HG02623 (cell line): ENCODE measurements around the gene TBPL1.

Source experiments
- ATAC-seq: cut with Tn5 transposase; IDR thresholded peaks from one replicate; pipeline ENCODE4 v1.9.1; 2021; ENCODE audit warnings: moderate library complexity; ENCODE audit not compliant: unreplicated experiment

Gene TBPL1

DNA sequence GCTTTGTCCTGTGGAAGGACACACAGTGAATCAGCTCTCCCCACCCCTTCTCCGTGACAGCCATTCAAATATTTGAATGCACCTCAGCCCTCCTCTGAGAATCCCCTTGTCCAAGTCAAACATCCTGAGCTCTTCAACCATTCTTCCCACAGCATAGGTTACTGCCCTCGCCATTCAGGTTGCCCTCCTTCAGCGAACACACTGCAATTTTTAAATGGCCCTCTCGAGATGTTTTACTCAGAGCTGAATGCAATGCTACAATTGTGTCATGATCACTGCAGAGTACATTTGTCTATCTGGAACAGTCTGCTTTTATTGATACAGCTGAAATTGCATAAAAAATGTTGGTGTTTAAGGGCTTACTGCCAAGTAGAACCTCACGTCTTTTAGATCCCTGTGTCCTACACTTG, 50.5 kb downstream of the TBPL1 start:
- ATAC-seq, result no peak

- ATAC-seq, result no peak
Observed at GRCh38 chr6:134004714-134005113, 51.7 kb downstream of the TBPL1 start.

GRCh38 chr6:134005800-134006199, 52.8 kb downstream of the TBPL1 start:
- no peak for ATAC-seq

- ATAC-seq, result no peak
Observed at GRCh38 chr6:134007077-134007476, 54.1 kb downstream of the TBPL1 start.

GRCh38 chr6:134009876-134010275, 56.9 kb downstream of the TBPL1 start:
- no peak for ATAC-seq

- no peak for ATAC-seq
Observed at GRCh38 chr6:134010400-134010799, 57.4 kb downstream of the TBPL1 start.

DNA sequence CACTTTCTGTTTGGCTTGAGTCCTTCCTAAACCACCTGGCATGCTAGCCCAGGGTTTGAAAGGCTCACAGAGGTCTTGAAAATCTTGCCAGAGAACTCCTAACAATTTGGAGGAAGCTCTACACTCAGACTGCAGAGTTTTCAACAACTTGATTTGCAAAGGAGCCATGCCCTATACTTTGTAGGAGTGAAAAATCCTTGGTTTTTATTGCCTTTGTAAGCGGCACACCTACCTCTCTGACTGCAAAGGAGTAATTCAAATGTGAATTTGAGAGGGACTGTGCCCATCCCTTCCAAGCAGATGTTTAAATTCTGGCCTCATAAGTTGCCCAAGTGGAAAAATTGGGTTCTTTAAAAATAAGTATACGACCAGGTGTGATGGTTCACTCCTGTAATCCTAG, 58.0 kb downstream of the TBPL1 start:
- no peak for ATAC-seq

GRCh38 chr6:134014588-134015137, 61.6 kb downstream of the TBPL1 start:
- ATAC-seq, result no peak

- ATAC-seq, result no peak
Observed at GRCh38 chr6:134015719-134016557, 62.9 kb downstream of the TBPL1 start.

- no peak for ATAC-seq
Observed at GRCh38 chr6:134016558-134016814, 63.5 kb downstream of the TBPL1 start.

- ATAC-seq, result no peak
Observed at GRCh38 chr6:134020071-134020470, 67.0 kb downstream of the TBPL1 start.

DNA sequence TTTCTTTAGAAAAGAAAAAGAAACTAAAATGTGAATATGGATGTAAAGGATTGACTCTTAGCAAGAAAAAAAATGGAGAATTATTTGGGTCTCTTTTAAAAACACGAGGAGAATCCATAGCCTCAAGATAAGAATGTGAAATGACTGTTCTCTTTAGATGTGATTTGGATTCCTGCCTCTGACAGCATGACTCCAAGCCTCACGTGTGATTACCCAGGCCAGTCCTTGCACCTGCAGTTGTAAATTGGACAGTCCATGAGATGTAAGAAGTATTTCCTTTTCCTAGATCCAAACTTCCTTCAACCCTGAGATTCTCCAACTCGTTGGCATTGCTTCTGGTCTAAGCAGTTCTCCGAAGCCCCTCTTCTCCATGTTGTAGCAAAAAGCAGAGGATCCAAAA, 67.5 kb downstream of the TBPL1 start:
- ATAC-seq, result no peak

GRCh38 chr6:134020968-134021367, 67.9 kb downstream of the TBPL1 start:
- no peak for ATAC-seq

DNA sequence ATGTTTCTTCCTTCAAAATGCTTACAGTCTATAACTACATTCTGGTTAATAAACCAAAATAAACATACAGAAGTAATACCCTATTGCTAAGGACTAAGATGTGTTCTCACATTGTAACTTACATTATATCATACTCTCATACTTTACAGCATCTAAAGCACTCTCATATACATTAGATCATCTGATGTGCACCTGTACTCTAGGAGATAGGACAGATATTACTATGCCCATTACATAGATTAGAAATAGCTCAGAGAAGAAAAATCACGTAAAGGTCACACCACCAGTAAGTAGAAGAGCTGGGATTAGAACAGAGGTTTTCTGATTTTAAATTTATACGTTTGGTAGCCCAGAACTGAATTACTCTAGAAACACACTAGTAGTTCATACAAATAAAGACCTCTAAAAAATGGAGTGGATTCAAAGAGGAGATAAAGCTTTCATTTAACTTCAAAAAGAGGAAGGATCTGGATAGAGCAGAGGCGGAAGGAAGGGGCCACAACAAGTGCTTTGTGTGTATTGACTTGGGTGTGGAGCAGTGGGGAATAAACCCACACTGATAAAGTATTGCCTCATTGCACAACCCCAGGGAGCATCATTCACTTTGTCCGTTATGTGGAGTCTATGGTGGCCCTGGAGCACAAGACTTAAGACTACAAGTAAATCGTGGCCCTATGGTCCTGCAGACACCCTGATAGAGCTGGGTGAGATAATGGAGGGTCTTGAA, 68.5 kb downstream of the TBPL1 start:
- no peak for ATAC-seq

- ATAC-seq, result no peak
Observed at GRCh38 chr6:134022650-134023049, 69.6 kb downstream of the TBPL1 start.

GRCh38 chr6:134026597-134026996, 73.6 kb downstream of the TBPL1 start:
- no peak for ATAC-seq

DNA sequence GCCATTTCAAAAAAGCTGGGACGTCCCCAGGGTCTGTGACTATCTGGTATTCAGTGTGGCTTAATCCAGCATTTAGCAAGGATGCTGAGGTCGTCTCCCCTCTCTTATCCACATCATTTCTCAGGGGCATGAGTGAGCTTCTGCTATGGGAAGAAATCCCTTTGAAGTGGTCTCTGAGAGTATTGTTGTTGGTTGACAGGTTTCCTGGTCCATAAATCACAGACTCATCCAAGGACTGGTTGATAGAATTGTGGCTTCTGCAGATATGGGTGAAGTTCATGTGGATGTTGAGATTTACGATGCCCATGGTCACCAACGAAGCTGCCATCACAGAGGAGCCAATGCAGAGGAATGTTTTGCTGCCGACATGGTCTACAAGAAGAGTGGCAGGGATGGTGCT, 75.4 kb downstream of the TBPL1 start:
- ATAC-seq, result no peak

- ATAC-seq, result no peak
Observed at GRCh38 chr6:134029495-134030455, 76.8 kb downstream of the TBPL1 start.

GRCh38 chr6:134031696-134032255, 78.8 kb downstream of the TBPL1 start:
- no peak for ATAC-seq

DNA sequence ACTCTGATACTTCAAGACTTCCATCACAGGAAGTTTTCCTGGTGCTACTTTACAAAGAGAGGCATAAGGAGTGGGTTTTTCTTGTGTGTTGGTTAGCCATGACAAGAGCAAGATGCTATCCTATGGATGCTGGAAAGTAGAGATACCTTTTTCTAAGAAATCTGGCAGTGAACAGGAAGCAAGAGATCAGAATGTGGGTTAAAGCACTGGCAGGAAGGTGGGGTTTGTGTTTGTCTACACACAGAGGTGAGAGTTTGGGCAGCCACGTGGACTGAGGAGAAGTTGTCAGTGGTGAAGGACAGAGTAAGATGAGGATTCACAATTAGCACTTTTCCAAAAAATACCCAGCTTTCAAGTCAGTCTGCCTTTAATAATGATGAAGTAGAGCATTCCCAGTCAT, 81.5 kb downstream of the TBPL1 start:
- ATAC-seq, result no peak
